ENCODE results near the gene OR2F1. TPM values are rescaled to one million over a fixed set of nuclear protein-coding genes. Genes with fewer than 3 reads are reported as not detected.

Gene OR2F1
- total and polyA plus RNA-seq, 4 donors, result under 0.01 to 0.05 TPM; not detected in 2

GRCh38 chr7:143967398-143967797 is 12.8 kb downstream of the OR2F1 start:
- 58% methylated on average over 4 of the region's 4 CpGs for WGBS
- no peak for TF ChIP-seq HNF4G (IDR thresholded peaks at IDR 0.05)
- TF ChIP-seq GABPA (IDR thresholded peaks at IDR 0.05 in 1 of 2, conservative IDR thresholded peaks at IDR 0.05 in 1 of 2), result no peak
- Histone ChIP-seq H3K9ac (ENCODE audit: low read depth in 1 of 2, low read length in 2 of 2) (no peak overlapping the region), H3K27me3 (ENCODE audit: control insufficient read depth in 4 of 4, insufficient read depth in 4 of 4, low read length in 3 of 4) (no peaks in the 10 kb centered on the region), H3K4me1 (ENCODE audit: control insufficient read depth in 4 of 4, insufficient read depth in 4 of 4, low read length in 3 of 4) (no peaks in the 10 kb centered on the region), H3K9me3 (ENCODE audit: control insufficient read depth in 4 of 4, low read length in 3 of 4) (peaks cover 0 to 6% (median under 1%) of the 10 kb centered on the region in 4 donors), H3K27ac (ENCODE audit: low read depth in 1 of 2, low read length in 2 of 2) (no peak overlapping the region), H3K4me3 (ENCODE audit: low read depth in 1 of 3, low read length in 3 of 3) (no peak overlapping the region), H3K36me3 (ENCODE audit: control insufficient read depth in 4 of 4, insufficient read depth in 3 of 4, low read depth in 1 of 4, low read length in 3 of 4) (no peaks in the 10 kb centered on the region)
- no peak for DNase-seq (ENCODE audit: low spot score)

- no peak for DNase-seq (ENCODE audit: low spot score)
- H3K4me3 ChIP-seq (ENCODE audit: low read depth in 1 of 3, low read length in 3 of 3), result no peak overlapping the region
- 73% methylated on average over 4 of the region's 4 CpGs for WGBS
- H3K36me3 ChIP-seq (ENCODE audit: control insufficient read depth in 4 of 4, insufficient read depth in 3 of 4, low read depth in 1 of 4, low read length in 3 of 4), result no peaks in the 10 kb centered on the region
- H3K9ac ChIP-seq (ENCODE audit: low read depth in 1 of 2, low read length in 2 of 2), result no peak overlapping the region
- H3K9me3 ChIP-seq (ENCODE audit: control insufficient read depth in 4 of 4, low read length in 3 of 4), result peaks cover 0 to 6% (median under 1%) of the 10 kb centered on the region in 4 donors
- TF ChIP-seq ATF3 (IDR thresholded peaks at IDR 0.05) (no peak), HNF4G (IDR thresholded peaks at IDR 0.05) (no peak), FOXA2 (IDR thresholded peaks at IDR 0.05) (no peak), SP1 (IDR thresholded peaks at IDR 0.05) (no peak)
- H3K27ac ChIP-seq (ENCODE audit: low read depth in 1 of 2, low read length in 2 of 2), result no peak overlapping the region
- H3K27me3 ChIP-seq (ENCODE audit: control insufficient read depth in 4 of 4, insufficient read depth in 4 of 4, low read length in 3 of 4), result no peaks in the 10 kb centered on the region
- H3K4me1 ChIP-seq (ENCODE audit: control insufficient read depth in 4 of 4, insufficient read depth in 4 of 4, low read length in 3 of 4), result no peaks in the 10 kb centered on the region
These were observed 19.3 kb downstream of the OR2F1 start for GRCh38 chr7:143973870-143974416.

- H3K27me3 ChIP-seq (ENCODE audit: control insufficient read depth in 4 of 4, insufficient read depth in 4 of 4, low read length in 3 of 4), result no peaks in the 10 kb centered on the region
- H3K4me3 ChIP-seq (ENCODE audit: low read depth in 1 of 3, low read length in 3 of 3), result no peak overlapping the region
- DNase-seq (ENCODE audit: low spot score), result no peak
- H3K36me3 ChIP-seq (ENCODE audit: control insufficient read depth in 4 of 4, insufficient read depth in 3 of 4, low read depth in 1 of 4, low read length in 3 of 4), result no peaks in the 10 kb centered on the region
- TF ChIP-seq FOXA1 (IDR thresholded peaks at IDR 0.05) (no peak), CTCF (IDR thresholded peaks at IDR 0.05; ENCODE audit: low read depth, low read length, missing input control) (no peak), MAX (IDR thresholded peaks at IDR 0.05) (no peak), SP1 (IDR thresholded peaks at IDR 0.05) (no peak), GABPA (IDR thresholded peaks at IDR 0.05 in 1 of 2, conservative IDR thresholded peaks at IDR 0.05 in 1 of 2) (no peak), HNF4G (IDR thresholded peaks at IDR 0.05) (no peak), REST (IDR thresholded peaks at IDR 0.05) (no peak), ZBTB33 (IDR thresholded peaks at IDR 0.05) (no peak), HNF4A (conservative IDR thresholded peaks at IDR 0.05) (no peak), EGR1 (IDR thresholded peaks at IDR 0.05; ENCODE audit: low read depth in 2 of 2) (no peak), YY1 (IDR thresholded peaks at IDR 0.05) (no peak), JUND (IDR thresholded peaks at IDR 0.05) (no peak), RXRA (IDR thresholded peaks at IDR 0.05) (no peak), FOXA2 (IDR thresholded peaks at IDR 0.05) (no peak), ATF3 (IDR thresholded peaks at IDR 0.05) (no peak), NR2F2 (IDR thresholded peaks at IDR 0.05) (no peak), TAF1 (conservative IDR thresholded peaks at IDR 0.05) (no peak)
- H3K9ac ChIP-seq (ENCODE audit: low read depth in 1 of 2, low read length in 2 of 2), result no peak overlapping the region
- peaks cover 0 to 6% (median under 1%) of the 10 kb centered on the region in 4 donors for H3K9me3 ChIP-seq (ENCODE audit: control insufficient read depth in 4 of 4, low read length in 3 of 4)
- no peaks in the 10 kb centered on the region for H3K4me1 ChIP-seq (ENCODE audit: control insufficient read depth in 4 of 4, insufficient read depth in 4 of 4, low read length in 3 of 4)
- H3K27ac ChIP-seq (ENCODE audit: low read depth in 1 of 2, low read length in 2 of 2), result no peak overlapping the region
- WGBS, result 77% methylated on average over 4 of the region's 4 CpGs
These were observed 19.8 kb downstream of the OR2F1 start for GRCh38 chr7:143974459-143974858.
